ENCODE measurements around the gene NAXE.

- no peak for TF ChIP-seq CTCF (IDR thresholded peaks at IDR 0.05)
- no peak for TF ChIP-seq POLR2A (IDR thresholded peaks at IDR 0.05)
These were observed 30.9 kb upstream of the NAXE start for GRCh38 chr1:156560585-156561163.

Measured in lower leg skin (tissue), 3 donors.